HepG2 (cell line): ENCODE measurements around the gene EFNB1. TPM values are rescaled to one million over a fixed set of nuclear protein-coding genes. Genes with fewer than 3 reads are reported as not detected.
"Not testable (repeated sequence)": the region's sequence is repeated elsewhere in the genome, so short reads cannot be mapped to it uniquely, and the experiment has no call there.

Source experiments
- ATAC-seq: fragments of 200-7000 bp; cut with Tn5 transposase; 3 replicates; pipeline ENCODE4 v1.9.1; 2020; ENCODE audit warnings: mild to moderate bottlenecking, moderate library complexity
- BruUV-seq: library from RNA; stranded (reverse); fragments of 400-500 nt; replicated peaks from 2 replicates; lab custom pipeline; 2021; lab: Mats Ljungman, UMichigan
- CTCF ChIA-PET: fragments of 300-600 bp; formaldehyde crosslinking; extraction: SDS; loops from one replicate; lab custom pipeline; 2021; ENCODE audit warnings: low total read pairs, inconsistent platforms, low intra/inter-chr PET ratio; lab: Yijun Ruan, JAX
- POLR2A ChIA-PET: fragments of 350-600 bp; sonication (Branson Sonifier 250); formaldehyde crosslinking; loops from one replicate; lab custom pipeline; 2020; ENCODE audit warnings: antibody characterized with exemption, inconsistent platforms; lab: Yijun Ruan, JAX
- DNase-seq: peaks from one replicate; pipeline ENCODE4 v3.0.0-alpha.2; 2015; ENCODE audit warnings: low spot score
- FAIRE-seq: peaks from 3 replicates; lab custom pipeline; 2011; peaks lifted over from hg19 to GRCh38; lab: Jason Lieb, UNC
- H2AFZ ChIP-seq: one replicate; pipeline ENCODE4 v1.6.1; 2011; ENCODE audit warnings: low read length, inconsistent platforms
- H3K27ac ChIP-seq: fragments of 300-600 bp; 3 replicates; pipeline ENCODE4 v1.8.0; 2011; ENCODE audit warnings: mixed run types, mild to moderate bottlenecking, mixed read lengths, low read length, inconsistent platforms; ENCODE audit not compliant: insufficient read depth; ENCODE audit errors: extremely low read length
- H3K27me3 ChIP-seq, 2 experiments: fragments of 200-600 bp in 1 of 2; 2 replicates in 1 of 2; 3 replicates in 1 of 2; pipeline versions ENCODE4 v1.6.0 to v1.8.0; 2011; ENCODE audit warnings: low read length in 2 of 2, mild to moderate bottlenecking in 2 of 2, moderate library complexity in 2 of 2, inconsistent platforms in 1 of 2; ENCODE audit not compliant: insufficient read depth in 2 of 2, control insufficient read depth in 1 of 2
- H3K36me3 ChIP-seq, 2 experiments: fragments of 200-600 bp in 1 of 2; replicated peaks in 1 of 2; 2 replicates in 1 of 2; 3 replicates in 1 of 2; pipeline versions ENCODE4 v1.5.1 to v1.8.0; 2011; ENCODE audit warnings: low read length in 2 of 2, inconsistent platforms in 1 of 2; ENCODE audit not compliant: insufficient read depth in 2 of 2, control insufficient read depth in 1 of 2
- H3K4me1 ChIP-seq: 2 replicates; pipeline ENCODE4 v1.5.1; 2012; ENCODE audit warnings: low read length, inconsistent platforms; ENCODE audit not compliant: insufficient read depth
- H3K4me2 ChIP-seq: 2 replicates; pipeline ENCODE4 v1.6.0; 2011; ENCODE audit warnings: low read depth, low read length, inconsistent platforms
- H3K4me3 ChIP-seq, 3 experiments: fragments of 200-600 bp in 1 of 3; sonication (generic), shearing (Covaris generic) in 1 of 3; replicated peaks in 1 of 3; 2 replicates each; pipeline ENCODE4 v1.5.1; 2011 to 2016; ENCODE audit warnings: low read length in 3 of 3, inconsistent platforms in 2 of 3, low read depth in 2 of 3, mild to moderate bottlenecking in 2 of 3, control low read depth in 1 of 3, mixed read lengths in 1 of 3; ENCODE audit not compliant: insufficient read depth in 1 of 3
- H3K79me2 ChIP-seq: one replicate; pipeline ENCODE4 v1.6.1; 2011; ENCODE audit warnings: low read length, inconsistent platforms; ENCODE audit not compliant: insufficient read depth
- H3K9ac ChIP-seq: 2 replicates; pipeline ENCODE4 v1.6.0; 2011; ENCODE audit warnings: mild to moderate bottlenecking, low read depth, low read length, inconsistent platforms; ENCODE audit not compliant: insufficient read depth
- H3K9me3 ChIP-seq: 2 replicates; pipeline ENCODE4 v1.5.1; 2012; ENCODE audit warnings: mild to moderate bottlenecking, low read length
- H4K20me1 ChIP-seq: 2 replicates; pipeline ENCODE4 v1.6.0; 2011; ENCODE audit warnings: inconsistent platforms, mild to moderate bottlenecking, low read length, moderate library complexity; ENCODE audit not compliant: insufficient read depth
- ETV5 ChIP-seq: IDR thresholded peaks from 2 replicates; pipeline ENCODE4 v1.6.1; 2018; ENCODE audit warnings: missing biosample characterization, missing genetic modification reagents, inconsistent platforms, borderline replicate concordance
- GATA4 ChIP-seq: sonication (generic); IDR thresholded peaks from 2 replicates; pipeline ENCODE4 v1.6.1; 2016; ENCODE audit warnings: antibody characterized with exemption, low read depth, borderline replicate concordance
- MAF1 ChIP-seq: sonication (generic); formaldehyde crosslinking; IDR thresholded peaks from 2 replicates; pipeline ENCODE4 v1.5.0; 2020; ENCODE audit warnings: missing genetic modification reagents, borderline replicate concordance
- MXI1 ChIP-seq: IDR thresholded peaks from 3 replicates; pipeline ENCODE4 v1.6.1; 2012; ENCODE audit warnings: low read depth, low read length, inconsistent platforms, borderline replicate concordance
- NFYC ChIP-seq: IDR thresholded peaks from 2 replicates; pipeline ENCODE4 v1.6.1; 2016; ENCODE audit warnings: missing genetic modification reagents, missing compliant biosample characterization
- PAWR ChIP-seq: sonication (generic); formaldehyde crosslinking; IDR thresholded peaks from 2 replicates; pipeline ENCODE4 v1.4.0; 2020; ENCODE audit warnings: missing genetic modification reagents, mild to moderate bottlenecking, borderline replicate concordance
- POLR2A ChIP-seq, 2 experiments: IDR thresholded peaks; 2 replicates each; pipeline ENCODE4 v1.6.1; 2011; ENCODE audit warnings: low read depth in 2 of 2, low read length in 2 of 2, mild to moderate bottlenecking in 1 of 2, moderate library complexity in 1 of 2; ENCODE audit not compliant: insufficient read depth in 1 of 2
- POLR2AphosphoS5 ChIP-seq: IDR thresholded peaks from 2 replicates; pipeline ENCODE4 v1.6.1; 2012; ENCODE audit warnings: low read depth, low read length
- RNF2 ChIP-seq: fragments of 450-650 bp; conservative IDR thresholded peaks from 2 replicates; pipeline ENCODE4 v1.6.1; 2016; ENCODE audit warnings: low read depth
- ZNF235 ChIP-seq: sonication (generic); formaldehyde crosslinking; IDR thresholded peaks from 2 replicates; pipeline ENCODE4 v1.8.1; 2023; ENCODE audit warnings: mild to moderate bottlenecking, missing genetic modification reagents, borderline replicate concordance
- ZNF652 ChIP-seq: IDR thresholded peaks from 2 replicates; pipeline ENCODE4 v1.6.1; 2016; ENCODE audit warnings: low read depth, borderline replicate concordance
- ZNF746 ChIP-seq: sonication (generic); formaldehyde crosslinking; IDR thresholded peaks from 2 replicates; pipeline ENCODE4 v1.8.0; 2022; ENCODE audit warnings: mild to moderate bottlenecking, missing genetic modification reagents
- ZNF766 ChIP-seq: sonication (generic); formaldehyde crosslinking; IDR thresholded peaks from 2 replicates; pipeline ENCODE4 v1.5.0; 2020; ENCODE audit warnings: missing genetic modification reagents, borderline replicate concordance
- ZNF790 ChIP-seq: sonication (generic); formaldehyde crosslinking; IDR thresholded peaks from 2 replicates; pipeline ENCODE4 v1.8.0; 2022; ENCODE audit warnings: missing genetic modification reagents, mild to moderate bottlenecking, borderline replicate concordance
- ZSCAN29 ChIP-seq: sonication (generic); formaldehyde crosslinking; conservative IDR thresholded peaks from 2 replicates; pipeline ENCODE4 v1.4.0; 2020; ENCODE audit warnings: mild to moderate bottlenecking, missing genetic modification reagents
- WGBS: methylation state at CpG from one replicate; pipeline ENCODE4 v1.1.6; 2017; ENCODE audit warnings: low lambda C conversion rate; 5-methylcytosine and 5-hydroxymethylcytosine counted together
- in situ Hi-C: cut with HindIII; loops from 2 replicates; pipeline ENCODE4 v1.10.0; 2017; ENCODE audit warnings: low pct_unique_long_range_greater_than_20kb; ENCODE audit not compliant: extremely low pct_ligation_motif_present
- intact Hi-C: fragments of 100-400 bp; cut with micrococcal nuclease; formaldehyde crosslinking; loops from one replicate; pipeline ENCODE4 v1.10.0; 2022; ENCODE audit not compliant: unreplicated experiment
- polyA plus RNA-seq, 8 experiments: library from polyadenylated mRNA; depleted of rRNA in 3 of 8; stranded (reverse) in 7 of 8; unstranded in 1 of 8; fragments of >200 nt; fragmentation: Illumina TruSeq in 4 of 8; extraction: Trizol in 4 of 8; gene quantifications; 2 replicates each; pipeline versions ENCODE4 v1.2.1 to v1.2.3, GENCODE V29; 2011 to 2016; ENCODE audit warnings: low read depth in 4 of 8, missing spikeins in 1 of 8, mixed read lengths in 1 of 8; ENCODE audit not compliant: insufficient read depth in 1 of 8
- total RNA-seq, 5 experiments: library from RNA; depleted of rRNA; stranded (reverse); fragments of >200 nt; fragmentation: Illumina TruSeq; extraction: Trizol; gene quantifications; 2 replicates each; pipeline ENCODE4 v1.2.3, GENCODE V29; 2016; ENCODE audit warnings: low read depth in 1 of 5
- TF ChIP-seq, protein P1 (sequence below): sonication (generic); formaldehyde crosslinking; IDR thresholded peaks from 2 replicates; pipeline ENCODE4 v1.9.0; 2021; ENCODE audit warnings: missing genetic modification reagents, borderline replicate concordance
- TF ChIP-seq, protein P2 (sequence below): sonication (generic); formaldehyde crosslinking; IDR thresholded peaks from 2 replicates; pipeline ENCODE4 v1.5.1; 2020; ENCODE audit warnings: mild to moderate bottlenecking, missing genetic modification reagents, moderate library complexity
- TF ChIP-seq, protein P3 (sequence below): sonication (generic); formaldehyde crosslinking; IDR thresholded peaks from 2 replicates; pipeline ENCODE4 v1.4.0; 2020; ENCODE audit warnings: low read depth, mild to moderate bottlenecking, missing genetic modification reagents

Gene EFNB1
- total and polyA plus RNA-seq, 2 of the 13 experiments (the other 11 are each of a cell fraction or from before 2014, with no cell fraction given) = 4.0 to 4.1 TPM

DNA sequence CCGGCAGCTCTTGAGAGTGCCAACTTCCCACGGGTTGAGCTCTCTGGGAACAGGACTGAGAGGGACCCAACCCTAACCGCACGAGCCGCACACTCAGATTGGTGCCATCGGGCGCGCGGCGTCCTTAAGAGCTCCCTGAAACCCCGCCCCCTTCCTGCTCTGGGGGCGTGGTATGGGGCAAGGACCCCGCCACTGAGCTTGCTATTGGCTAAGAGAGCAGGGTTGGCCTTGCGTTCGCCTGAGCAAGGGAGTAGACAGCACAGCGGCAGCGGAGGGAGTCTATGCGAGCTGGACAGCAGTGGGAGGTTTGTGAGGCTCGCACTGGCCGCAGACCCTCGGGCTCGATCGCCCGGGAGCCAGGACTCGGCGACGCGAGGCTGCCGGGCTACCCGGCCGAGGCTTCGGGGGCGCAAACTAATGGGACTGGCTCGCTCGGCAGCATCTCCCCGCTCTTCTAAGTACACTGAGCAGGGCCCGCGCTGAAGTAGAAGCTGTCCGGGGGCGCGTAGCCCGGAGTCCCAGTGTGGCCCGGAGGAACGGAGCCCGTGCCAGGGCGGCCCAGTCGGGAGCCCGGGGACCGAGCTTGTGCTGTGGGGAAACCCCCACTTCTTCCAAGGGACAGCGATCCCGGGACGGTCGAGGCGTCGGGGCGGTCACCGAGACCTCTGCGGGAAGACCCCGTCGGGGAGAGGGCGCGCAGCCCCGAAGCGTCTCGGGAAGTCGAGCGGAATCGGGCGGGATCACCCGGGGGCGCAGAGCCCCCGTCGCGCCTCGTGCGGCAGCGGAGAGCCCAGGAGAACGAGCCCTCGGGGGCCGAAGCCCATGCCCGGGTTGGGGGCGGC, at the start of gene EFNB1 (continued):
- TF ChIP-seq NFYC (CRISPR knock-in tag) = peak; percentile 76
- TF ChIP-seq ZNF766 (CRISPR knock-in tag) = no peak
- no peak for TF ChIP-seq ZNF652 (CRISPR knock-in tag)
- no peak for TF ChIP-seq PAWR (CRISPR knock-in tag)
- TF ChIP-seq MXI1 = peak; percentile 17; the same call in 1 of the 3 replicates
- TF ChIP-seq MAF1 (CRISPR knock-in tag) = no peak
- 0 out of 2 replicates have a peak, but pooled peaks have one; percentile 37 for TF ChIP-seq ZNF790 (CRISPR knock-in tag)
- TF ChIP-seq POLR2A (IDR thresholded peaks at IDR 0.05; ENCODE audit: insufficient read depth in 1 of 2, low read depth in 2 of 2, low read length in 2 of 2) = peak; percentile 80 to 90
- TF ChIP-seq, protein P1, sequence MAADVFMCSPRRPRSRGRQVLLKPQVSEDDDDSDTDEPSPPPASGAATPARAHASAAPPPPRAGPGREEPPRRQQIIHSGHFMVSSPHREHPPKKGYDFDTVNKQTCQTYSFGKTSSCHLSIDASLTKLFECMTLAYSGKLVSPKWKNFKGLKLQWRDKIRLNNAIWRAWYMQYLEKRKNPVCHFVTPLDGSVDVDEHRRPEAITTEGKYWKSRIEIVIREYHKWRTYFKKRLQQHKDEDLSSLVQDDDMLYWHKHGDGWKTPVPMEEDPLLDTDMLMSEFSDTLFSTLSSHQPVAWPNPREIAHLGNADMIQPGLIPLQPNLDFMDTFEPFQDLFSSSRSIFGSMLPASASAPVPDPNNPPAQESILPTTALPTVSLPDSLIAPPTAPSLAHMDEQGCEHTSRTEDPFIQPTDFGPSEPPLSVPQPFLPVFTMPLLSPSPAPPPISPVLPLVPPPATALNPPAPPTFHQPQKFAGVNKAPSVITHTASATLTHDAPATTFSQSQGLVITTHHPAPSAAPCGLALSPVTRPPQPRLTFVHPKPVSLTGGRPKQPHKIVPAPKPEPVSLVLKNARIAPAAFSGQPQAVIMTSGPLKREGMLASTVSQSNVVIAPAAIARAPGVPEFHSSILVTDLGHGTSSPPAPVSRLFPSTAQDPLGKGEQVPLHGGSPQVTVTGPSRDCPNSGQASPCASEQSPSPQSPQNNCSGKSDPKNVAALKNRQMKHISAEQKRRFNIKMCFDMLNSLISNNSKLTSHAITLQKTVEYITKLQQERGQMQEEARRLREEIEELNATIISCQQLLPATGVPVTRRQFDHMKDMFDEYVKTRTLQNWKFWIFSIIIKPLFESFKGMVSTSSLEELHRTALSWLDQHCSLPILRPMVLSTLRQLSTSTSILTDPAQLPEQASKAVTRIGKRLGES (CRISPR knock-in tag) = no peak
- TF ChIP-seq, protein P2, sequence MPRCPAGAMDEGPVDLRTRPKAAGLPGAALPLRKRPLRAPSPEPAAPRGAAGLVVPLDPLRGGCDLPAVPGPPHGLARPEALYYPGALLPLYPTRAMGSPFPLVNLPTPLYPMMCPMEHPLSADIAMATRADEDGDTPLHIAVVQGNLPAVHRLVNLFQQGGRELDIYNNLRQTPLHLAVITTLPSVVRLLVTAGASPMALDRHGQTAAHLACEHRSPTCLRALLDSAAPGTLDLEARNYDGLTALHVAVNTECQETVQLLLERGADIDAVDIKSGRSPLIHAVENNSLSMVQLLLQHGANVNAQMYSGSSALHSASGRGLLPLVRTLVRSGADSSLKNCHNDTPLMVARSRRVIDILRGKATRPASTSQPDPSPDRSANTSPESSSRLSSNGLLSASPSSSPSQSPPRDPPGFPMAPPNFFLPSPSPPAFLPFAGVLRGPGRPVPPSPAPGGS (CRISPR knock-in tag) = no peak
- peak; percentile 99 for TF ChIP-seq ZSCAN29 (CRISPR knock-in tag)
- TF ChIP-seq POLR2AphosphoS5 = peak; percentile 81
- peak; percentile 25; the same call in 1 of the 2 replicates for TF ChIP-seq ETV5 (CRISPR knock-in tag)
- TF ChIP-seq RNF2 = peak; percentile 68
- peak; percentile 27; the same call in 1 of the 2 replicates for TF ChIP-seq GATA4
- TF ChIP-seq, protein P3, sequence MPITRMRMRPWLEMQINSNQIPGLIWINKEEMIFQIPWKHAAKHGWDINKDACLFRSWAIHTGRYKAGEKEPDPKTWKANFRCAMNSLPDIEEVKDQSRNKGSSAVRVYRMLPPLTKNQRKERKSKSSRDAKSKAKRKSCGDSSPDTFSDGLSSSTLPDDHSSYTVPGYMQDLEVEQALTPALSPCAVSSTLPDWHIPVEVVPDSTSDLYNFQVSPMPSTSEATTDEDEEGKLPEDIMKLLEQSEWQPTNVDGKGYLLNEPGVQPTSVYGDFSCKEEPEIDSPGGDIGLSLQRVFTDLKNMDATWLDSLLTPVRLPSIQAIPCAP = no peak
- TF ChIP-seq ZNF235 (CRISPR knock-in tag) = no peak
- 0 out of 2 replicates have a peak, but pooled peaks have one; percentile 26 for TF ChIP-seq ZNF746 (CRISPR knock-in tag)

DNA sequence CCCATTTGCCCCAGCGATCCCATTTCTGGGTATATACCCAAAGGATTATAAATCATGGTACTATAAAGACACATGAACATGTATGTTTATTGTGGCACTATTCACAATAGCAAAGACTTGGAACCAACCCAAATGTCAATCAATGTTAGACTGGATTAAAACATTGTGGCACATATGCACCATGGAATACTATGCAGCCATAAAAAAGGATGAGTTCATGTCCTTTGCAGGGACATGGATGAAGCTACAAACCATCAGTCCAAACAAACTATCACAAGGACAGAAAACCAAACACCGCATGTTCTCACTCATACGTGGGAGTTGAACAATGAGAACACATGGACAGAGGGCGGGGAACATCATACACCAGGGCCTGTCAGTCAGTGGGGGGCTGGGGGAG, 47.5 kb upstream of the EFNB1 start:
- H3K27me3 ChIP-seq, BruUV-seq, DNase-seq, H3K27ac ChIP-seq, H3K4me3 ChIP-seq, H4K20me1 ChIP-seq, in situ Hi-C loops, FAIRE-seq, H3K9me3 ChIP-seq, POLR2A ChIA-PET, H3K9ac ChIP-seq, H3K36me3 ChIP-seq, H3K4me2 ChIP-seq, ATAC-seq, H2AFZ ChIP-seq, H3K4me1 ChIP-seq, intact Hi-C loops, H3K79me2 ChIP-seq, CTCF ChIA-PET: not testable (repeated sequence)
- 54% methylated on average over 4 of the region's 4 CpGs for WGBS
